GM12878 (cell line): ENCODE measurements around the gene OTOS. TPM values are rescaled to one million over a fixed set of nuclear protein-coding genes. Genes with fewer than 3 reads are reported as not detected.
A peak's percentile ranks its signal among the peaks of the same experiment; 100 is the strongest.

ENCODE experiments used
- E2F8 ChIP-seq: fragments of 450-650 bp; IDR thresholded peaks from 2 replicates; pipeline ENCODE4 v1.6.1; 2018; ENCODE audit warnings: mild to moderate bottlenecking, low read depth, moderate library complexity; ENCODE audit not compliant: partially characterized antibody
- EZH2 ChIP-seq: IDR thresholded peaks from 2 replicates; pipeline ENCODE4 v1.6.1; 2012; ENCODE audit warnings: low read depth, mild to moderate bottlenecking, control low read depth, inconsistent platforms, low read length, borderline replicate concordance; ENCODE audit not compliant: control insufficient read depth
- JUNB ChIP-seq: IDR thresholded peaks from 2 replicates; pipeline ENCODE4 v1.6.1; 2016; ENCODE audit warnings: antibody characterized with exemption, mild to moderate bottlenecking
- RAD21 ChIP-seq: IDR thresholded peaks from 2 replicates; pipeline ENCODE4 v1.6.1; 2011; ENCODE audit warnings: mild to moderate bottlenecking, low read depth, low read length, moderate library complexity; ENCODE audit not compliant: insufficient read depth
- SMARCA5 ChIP-seq: fragments of 450-650 bp; IDR thresholded peaks from 2 replicates; pipeline ENCODE4 v1.6.1; 2017; ENCODE audit warnings: mild to moderate bottlenecking
- SPI1 ChIP-seq: IDR thresholded peaks from 2 replicates; pipeline ENCODE4 v1.6.1; 2011; ENCODE audit warnings: low read depth, mild to moderate bottlenecking, low read length, moderate library complexity, borderline replicate concordance; ENCODE audit not compliant: insufficient read depth
- TCF12 ChIP-seq: IDR thresholded peaks from 2 replicates; pipeline ENCODE4 v1.6.1; 2011; ENCODE audit warnings: low read depth, mild to moderate bottlenecking, low read length
- TCF3 ChIP-seq: IDR thresholded peaks from 2 replicates; pipeline ENCODE4 v1.6.1; 2012; ENCODE audit warnings: low read depth, mild to moderate bottlenecking, low read length, borderline replicate concordance; ENCODE audit not compliant: insufficient read depth
- TCF7 ChIP-seq: IDR thresholded peaks from 2 replicates; pipeline ENCODE4 v1.6.1; 2014; ENCODE audit warnings: antibody characterized with exemption, borderline replicate concordance
- YY1 ChIP-seq: IDR thresholded peaks from 2 replicates; pipeline ENCODE4 v1.6.1; 2011; ENCODE audit warnings: low read depth, mild to moderate bottlenecking, low read length
- ZNF592 ChIP-seq: fragments of 450-650 bp; IDR thresholded peaks from 2 replicates; pipeline ENCODE4 v1.6.1; 2017; ENCODE audit warnings: mild to moderate bottlenecking, moderate library complexity
- polyA plus RNA-seq, 11 experiments: library from polyadenylated mRNA; depleted of rRNA in 4 of 11; unstranded in 6 of 11; stranded (reverse) in 5 of 11; fragments of >200 nt; fragmentation: Nextera tagmentation in 4 of 11; fragmentation: Illumina TruSeq in 1 of 11; extraction: Ambion mirVana in 4 of 11; extraction: Trizol in 1 of 11; gene quantifications; 1 replicate in 1 of 11; 2 replicates in 10 of 11; pipeline versions ENCODE4 v1.2.1 to v1.2.3, GENCODE V29; 2011 to 2016; ENCODE audit warnings: inconsistent platforms in 2 of 11, missing spikeins in 2 of 11, low read depth in 1 of 11
- total RNA-seq, 4 experiments: library from RNA; depleted of rRNA in 3 of 4; stranded (reverse); fragments of >200 nt in 3 of 4; fragmentation: Illumina TruSeq in 1 of 4; extraction: Trizol in 1 of 4; gene quantifications; 2 replicates each; pipeline versions ENCODE4 v1.2.1 to v1.2.3, GENCODE V29; 2013 to 2021

The OTOS gene
- total and polyA plus RNA-seq, 10 of the 15 experiments (the other 5 are each of a cell fraction or from before 2014, with no cell fraction given) = not detected

- TF ChIP-seq ZNF592 = no peak
- no peak for TF ChIP-seq TCF3
- TF ChIP-seq YY1 = peak; percentile 47; the same call in 1 of the 2 replicates
- no peak for TF ChIP-seq SPI1
- TF ChIP-seq E2F8 = no peak
- no peak for TF ChIP-seq SMARCA5
- no peak for TF ChIP-seq TCF7
- TF ChIP-seq TCF12 = no peak
- TF ChIP-seq RAD21 = peak; percentile 93
- TF ChIP-seq JUNB = no peak
- TF ChIP-seq EZH2 = no peak
Observed at GRCh38 chr2:240143801-240144648, 3.6 kb upstream of the OTOS start (continued).
